ENCODE measurements around the gene PDCD2L. TPM values are rescaled to one million over a fixed set of nuclear protein-coding genes. Genes with fewer than 3 reads are reported as not detected.
A peak's percentile ranks its signal among the peaks of the same experiment; 100 is the strongest.

PDCD2L gene
- polyA plus RNA-seq, 4 donors, result 3.1 to 12.0 (median 6.8) TPM

DNA sequence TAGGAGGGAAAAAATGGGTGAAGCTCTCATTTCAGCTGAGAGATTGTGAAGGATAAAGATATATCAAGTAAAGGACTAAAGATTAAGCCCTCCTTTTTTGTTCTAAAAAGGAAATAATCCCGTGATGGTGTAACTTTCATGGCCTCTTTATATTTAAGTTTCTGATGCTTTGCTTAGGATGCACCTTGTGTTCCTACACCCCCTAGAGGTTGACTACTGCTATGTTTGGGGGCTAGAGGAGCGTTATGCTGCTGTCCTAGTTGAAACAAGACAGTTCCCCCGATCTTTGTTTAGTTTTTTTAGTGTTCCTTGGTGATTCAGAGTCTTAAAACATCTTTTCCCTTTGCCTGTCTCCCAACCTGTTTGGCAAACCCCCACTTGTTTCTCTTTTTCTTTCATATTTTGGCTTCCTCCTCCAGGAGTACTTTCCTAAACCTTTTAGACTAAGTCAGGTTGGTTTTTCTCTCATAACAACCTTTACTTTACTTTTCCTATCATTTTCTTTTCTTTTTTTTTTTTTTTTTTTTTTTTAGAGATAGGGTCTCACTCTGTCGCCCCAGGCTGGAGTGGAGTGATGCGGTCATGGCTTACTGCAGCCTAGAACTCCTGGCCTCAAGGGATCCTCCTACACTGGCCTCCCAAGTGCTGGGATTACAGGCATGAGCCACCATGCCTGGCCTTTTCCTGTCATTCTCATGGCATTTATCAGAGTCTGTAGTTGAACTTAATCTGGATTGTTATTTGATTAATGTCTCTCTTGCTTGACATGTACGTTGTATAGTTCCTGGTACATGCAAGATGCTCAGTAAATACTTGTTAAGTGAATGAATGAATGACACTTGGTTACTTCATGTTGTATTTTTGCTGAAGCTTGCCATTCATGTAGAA, 26.8 kb downstream of the PDCD2L start:
- no peaks in the 10 kb centered on the region for H3K27me3 ChIP-seq (ENCODE audit: control insufficient read depth in 3 of 3, insufficient read depth in 3 of 3, low read length in 3 of 3)
- peaks cover 3 to 33% (median 6%) of the 10 kb centered on the region in 3 donors for H3K36me3 ChIP-seq (ENCODE audit: control insufficient read depth in 3 of 3, insufficient read depth in 2 of 3, low read depth in 1 of 3, low read length in 3 of 3)
- DNase-seq (peak; percentile 48 to 52), FAIRE-seq (no peak)
- no peak overlapping the region for H3K4me3 ChIP-seq (ENCODE audit: low read depth in 1 of 3, low read length in 3 of 3)
- 40 to 41% (median 41%) methylated on average over 6 of the region's 6 CpGs for WGBS, 3 donors
- H3K4me1 ChIP-seq (ENCODE audit: control insufficient read depth in 3 of 3, insufficient read depth in 2 of 3, low read depth in 1 of 3, low read length in 2 of 3), result peaks cover 0 to 13% (median 8%) of the 10 kb centered on the region in 3 donors
- H3K9me3 ChIP-seq (ENCODE audit: control insufficient read depth in 2 of 2, insufficient read depth in 1 of 2, low read depth in 1 of 2, low read length in 1 of 2), result no peaks in the 10 kb centered on the region
- H3K27ac ChIP-seq (ENCODE audit: low read depth in 1 of 3, low read length in 2 of 3), result no peak overlapping the region

DNA sequence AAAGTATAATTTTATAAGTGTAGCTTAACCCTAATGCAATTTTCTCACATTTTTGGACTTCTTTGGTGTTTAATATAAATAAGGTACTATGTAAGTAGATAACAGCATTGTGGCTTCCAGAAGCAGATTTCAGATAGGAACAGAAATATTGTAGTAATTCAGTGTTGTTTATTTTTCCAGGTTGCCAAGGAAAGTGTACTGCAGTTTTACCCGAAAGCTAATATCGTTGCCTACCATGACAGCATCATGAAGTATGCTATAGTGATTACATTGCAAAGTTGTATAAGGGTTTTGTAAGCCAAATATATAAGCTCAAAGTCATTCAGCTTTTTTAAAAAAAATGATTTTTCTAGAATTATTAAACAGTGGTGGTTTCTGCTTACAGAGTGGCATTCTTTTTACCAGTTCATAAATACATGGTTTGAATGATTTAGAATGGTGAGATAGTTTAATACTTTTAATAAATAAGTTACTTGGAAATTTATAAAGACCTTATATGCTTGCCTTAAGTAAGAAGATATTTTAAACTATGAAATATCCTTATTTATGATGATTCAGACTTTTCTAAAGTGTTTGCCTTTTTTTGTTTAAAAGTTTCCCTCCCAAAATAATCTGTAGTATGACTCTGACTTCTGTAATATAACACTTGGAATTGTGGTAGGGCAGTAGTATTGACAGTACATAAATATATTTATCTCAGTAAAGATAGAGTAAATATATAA, 27.6 kb downstream of the PDCD2L start:
- H3K27me3 ChIP-seq (ENCODE audit: control insufficient read depth in 3 of 3, insufficient read depth in 3 of 3, low read length in 3 of 3), result no peaks in the 10 kb centered on the region
- peaks cover 0 to 13% (median 8%) of the 10 kb centered on the region in 3 donors for H3K4me1 ChIP-seq (ENCODE audit: control insufficient read depth in 3 of 3, insufficient read depth in 2 of 3, low read depth in 1 of 3, low read length in 2 of 3)
- FAIRE-seq, result no peak
- H3K9me3 ChIP-seq (ENCODE audit: control insufficient read depth in 2 of 2, insufficient read depth in 1 of 2, low read depth in 1 of 2, low read length in 1 of 2), result no peaks in the 10 kb centered on the region
- no peak for DNase-seq
- no peak overlapping the region for H3K27ac ChIP-seq (ENCODE audit: low read depth in 1 of 3, low read length in 2 of 3)
- no peak overlapping the region for H3K4me3 ChIP-seq (ENCODE audit: low read depth in 1 of 3, low read length in 3 of 3)
- H3K36me3 ChIP-seq (ENCODE audit: control insufficient read depth in 3 of 3, insufficient read depth in 2 of 3, low read depth in 1 of 3, low read length in 3 of 3), result peaks cover 3 to 33% (median 6%) of the 10 kb centered on the region in 3 donors
- 62 to 73% (median 69%) methylated on average over 2 of the region's 2 CpGs for WGBS, 3 donors

DNA sequence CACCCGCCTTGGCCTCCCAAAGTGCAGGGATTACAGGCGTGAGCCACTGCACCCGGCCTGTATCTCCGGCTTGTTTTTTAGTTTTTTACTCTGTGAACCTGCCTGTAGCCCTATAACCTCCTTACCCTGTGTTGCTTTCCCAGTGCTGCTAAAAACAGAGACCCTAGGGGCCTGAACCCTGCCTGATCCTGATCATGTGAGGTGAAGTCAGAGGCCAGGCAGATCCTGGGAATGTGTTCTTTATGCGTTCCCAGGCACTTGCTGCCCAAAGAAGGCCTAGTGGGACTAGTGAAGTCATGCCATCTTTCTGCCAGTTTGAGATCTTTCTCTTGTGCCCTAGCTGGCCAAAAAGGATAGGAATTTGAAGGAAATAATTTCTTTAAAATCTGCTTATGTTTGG, 28.6 kb downstream of the PDCD2L start:
- Histone ChIP-seq H3K9me3 (ENCODE audit: control insufficient read depth in 2 of 2, insufficient read depth in 1 of 2, low read depth in 1 of 2, low read length in 1 of 2) (no peaks in the 10 kb centered on the region), H3K27ac (ENCODE audit: low read depth in 1 of 3, low read length in 2 of 3) (no peak overlapping the region), H3K27me3 (ENCODE audit: control insufficient read depth in 3 of 3, insufficient read depth in 3 of 3, low read length in 3 of 3) (no peaks in the 10 kb centered on the region), H3K4me1 (ENCODE audit: control insufficient read depth in 3 of 3, insufficient read depth in 2 of 3, low read depth in 1 of 3, low read length in 2 of 3) (peaks cover 0 to 13% (median 8%) of the 10 kb centered on the region in 3 donors), H3K4me3 (ENCODE audit: low read depth in 1 of 3, low read length in 3 of 3) (no peak overlapping the region), H3K36me3 (ENCODE audit: control insufficient read depth in 3 of 3, insufficient read depth in 2 of 3, low read depth in 1 of 3, low read length in 3 of 3) (peaks cover 3 to 41% (median 8%) of the 10 kb centered on the region in 3 donors)
- FAIRE-seq, result no peak
- DNase-seq, result no peak
- 84 to 87% (median 84%) methylated on average over 5 of the region's 5 CpGs for WGBS, 3 donors

DNA sequence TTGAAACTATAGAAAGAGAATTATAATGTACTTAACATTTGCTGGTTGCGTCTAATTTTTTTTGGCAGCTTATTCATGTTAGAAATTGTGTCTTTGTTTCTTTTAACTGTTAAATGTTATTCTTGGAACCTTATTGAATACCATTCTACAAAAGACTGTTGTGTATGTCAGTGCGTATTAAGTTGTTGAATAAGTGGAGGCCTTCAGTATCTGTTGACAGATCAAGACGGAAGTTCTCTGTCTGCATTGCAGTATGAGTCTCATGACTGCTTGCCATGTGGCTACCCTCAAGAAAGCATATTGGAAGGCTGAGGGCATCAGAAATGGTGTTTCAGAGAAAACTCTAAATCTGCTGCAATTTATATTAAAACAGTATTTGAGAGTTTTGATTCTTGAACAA, 32.5 kb downstream of the PDCD2L start:
- FAIRE-seq, result no peak
- 90 to 97% (median 91%) methylated on average over 3 of the region's 3 CpGs for WGBS, 3 donors

DNA sequence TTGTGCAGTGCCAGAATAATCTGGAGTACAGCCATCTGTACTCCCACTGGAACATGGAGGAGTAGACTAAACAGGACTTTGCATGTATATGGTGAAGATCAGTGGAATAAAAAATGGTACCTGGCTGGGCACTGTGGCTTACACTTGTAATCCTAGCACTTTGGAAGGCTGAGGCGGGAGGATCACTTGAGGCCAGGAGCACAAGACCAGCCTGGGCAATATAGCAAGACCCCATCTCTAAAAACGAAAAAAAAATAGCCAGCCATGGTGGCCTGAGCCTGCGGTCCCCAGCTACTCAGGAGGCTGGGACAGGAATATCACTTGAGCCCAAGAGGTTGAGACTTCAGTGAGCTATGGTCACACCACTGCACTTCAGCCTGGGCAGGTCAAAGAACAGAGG, 44.0 kb downstream of the PDCD2L start:
- Histone ChIP-seq H3K4me3 (ENCODE audit: low read depth in 1 of 3, low read length in 3 of 3) (no peak overlapping the region), H3K9me3 (ENCODE audit: control insufficient read depth in 2 of 2, insufficient read depth in 1 of 2, low read depth in 1 of 2, low read length in 1 of 2) (no peaks in the 10 kb centered on the region), H3K36me3 (ENCODE audit: control insufficient read depth in 3 of 3, insufficient read depth in 2 of 3, low read depth in 1 of 3, low read length in 3 of 3) (peaks cover 7 to 40% (median 20%) of the 10 kb centered on the region in 3 donors), H3K4me1 (ENCODE audit: control insufficient read depth in 3 of 3, insufficient read depth in 2 of 3, low read depth in 1 of 3, low read length in 2 of 3) (no peaks in the 10 kb centered on the region), H3K27ac (ENCODE audit: low read depth in 1 of 3, low read length in 2 of 3) (no peak overlapping the region), H3K27me3 (ENCODE audit: control insufficient read depth in 3 of 3, insufficient read depth in 3 of 3, low read length in 3 of 3) (no peaks in the 10 kb centered on the region)
- WGBS, 3 donors, result 98 to 100% (median 100%) methylated on average over 3 of the region's 3 CpGs
- DNase-seq (no peak), FAIRE-seq (no peak)

More for the DNA sequence above, 32.5 kb downstream of the PDCD2L start:
- DNase-seq, result no peak
- Histone ChIP-seq H3K27ac (ENCODE audit: low read depth in 1 of 3, low read length in 2 of 3) (no peak overlapping the region), H3K27me3 (ENCODE audit: control insufficient read depth in 3 of 3, insufficient read depth in 3 of 3, low read length in 3 of 3) (no peaks in the 10 kb centered on the region), H3K9me3 (ENCODE audit: control insufficient read depth in 2 of 2, insufficient read depth in 1 of 2, low read depth in 1 of 2, low read length in 1 of 2) (no peaks in the 10 kb centered on the region), H3K36me3 (ENCODE audit: control insufficient read depth in 3 of 3, insufficient read depth in 2 of 3, low read depth in 1 of 3, low read length in 3 of 3) (peaks cover 8 to 55% (median 10%) of the 10 kb centered on the region in 3 donors), H3K4me3 (ENCODE audit: low read depth in 1 of 3, low read length in 3 of 3) (no peak overlapping the region), H3K4me1 (ENCODE audit: control insufficient read depth in 3 of 3, insufficient read depth in 2 of 3, low read depth in 1 of 3, low read length in 2 of 3) (no peaks in the 10 kb centered on the region)

DNA sequence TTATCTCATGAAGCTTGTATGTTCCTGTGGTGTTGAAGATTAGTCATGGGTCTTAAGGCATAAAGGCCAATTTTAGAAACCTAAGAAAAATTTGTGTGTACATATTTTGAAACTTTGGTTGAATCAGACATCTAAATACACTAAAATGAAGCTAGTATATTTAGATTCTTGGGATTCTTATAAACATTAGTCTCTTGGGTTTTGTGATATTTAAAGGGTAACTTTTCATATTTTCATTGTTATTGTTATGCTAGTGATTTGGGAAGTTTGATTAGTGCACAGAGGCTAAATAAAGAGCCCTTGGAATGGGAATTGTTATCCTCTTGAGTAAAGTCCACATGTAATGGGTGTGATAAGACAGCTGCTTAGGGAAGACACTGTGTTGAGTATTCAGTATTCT, 48.5 kb downstream of the PDCD2L start:
- DNase-seq (no peak), FAIRE-seq (no peak)
- Histone ChIP-seq H3K4me1 (ENCODE audit: control insufficient read depth in 3 of 3, insufficient read depth in 2 of 3, low read depth in 1 of 3, low read length in 2 of 3) (no peaks in the 10 kb centered on the region), H3K9me3 (ENCODE audit: control insufficient read depth in 2 of 2, insufficient read depth in 1 of 2, low read depth in 1 of 2, low read length in 1 of 2) (no peaks in the 10 kb centered on the region), H3K27ac (ENCODE audit: low read depth in 1 of 3, low read length in 2 of 3) (no peak overlapping the region), H3K4me3 (ENCODE audit: low read depth in 1 of 3, low read length in 3 of 3) (no peak overlapping the region), H3K27me3 (ENCODE audit: control insufficient read depth in 3 of 3, insufficient read depth in 3 of 3, low read length in 3 of 3) (no peaks in the 10 kb centered on the region), H3K36me3 (ENCODE audit: control insufficient read depth in 3 of 3, insufficient read depth in 2 of 3, low read depth in 1 of 3, low read length in 3 of 3) (peaks cover 4 to 42% (median 13%) of the 10 kb centered on the region in 3 donors)

DNA sequence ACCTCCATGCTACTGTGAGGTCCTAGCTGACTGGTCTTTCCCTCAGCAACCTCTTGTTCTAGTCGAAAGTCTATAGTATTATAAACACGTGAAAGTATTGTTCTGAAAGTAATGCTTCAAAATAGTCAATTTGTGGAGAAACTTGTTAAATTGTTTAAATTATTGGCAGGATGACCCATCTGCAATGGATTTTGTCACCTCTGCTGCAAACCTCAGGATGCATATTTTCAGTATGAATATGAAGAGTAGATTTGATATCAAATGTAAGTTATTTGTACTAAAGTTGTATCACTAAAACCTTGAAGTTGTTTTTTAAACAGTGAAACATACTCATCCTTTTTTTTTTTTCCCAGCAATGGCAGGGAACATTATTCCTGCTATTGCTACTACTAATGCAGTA, 49.9 kb downstream of the PDCD2L start:
- peaks cover 9 to 40% (median 13%) of the 10 kb centered on the region in 3 donors for H3K36me3 ChIP-seq (ENCODE audit: control insufficient read depth in 3 of 3, insufficient read depth in 2 of 3, low read depth in 1 of 3, low read length in 3 of 3)
- H3K27me3 ChIP-seq (ENCODE audit: control insufficient read depth in 3 of 3, insufficient read depth in 3 of 3, low read length in 3 of 3), result no peaks in the 10 kb centered on the region
- 88 to 91% (median 89%) methylated on average over 2 of the region's 2 CpGs for WGBS, 3 donors
- FAIRE-seq (no peak), DNase-seq (no peak)
- H3K9me3 ChIP-seq (ENCODE audit: control insufficient read depth in 2 of 2, insufficient read depth in 1 of 2, low read depth in 1 of 2, low read length in 1 of 2), result no peaks in the 10 kb centered on the region
- no peaks in the 10 kb centered on the region for H3K4me1 ChIP-seq (ENCODE audit: control insufficient read depth in 3 of 3, insufficient read depth in 2 of 3, low read depth in 1 of 3, low read length in 2 of 3)
- no peak overlapping the region for H3K27ac ChIP-seq (ENCODE audit: low read depth in 1 of 3, low read length in 2 of 3)
- H3K4me3 ChIP-seq (ENCODE audit: low read depth in 1 of 3, low read length in 3 of 3), result no peak overlapping the region

DNA sequence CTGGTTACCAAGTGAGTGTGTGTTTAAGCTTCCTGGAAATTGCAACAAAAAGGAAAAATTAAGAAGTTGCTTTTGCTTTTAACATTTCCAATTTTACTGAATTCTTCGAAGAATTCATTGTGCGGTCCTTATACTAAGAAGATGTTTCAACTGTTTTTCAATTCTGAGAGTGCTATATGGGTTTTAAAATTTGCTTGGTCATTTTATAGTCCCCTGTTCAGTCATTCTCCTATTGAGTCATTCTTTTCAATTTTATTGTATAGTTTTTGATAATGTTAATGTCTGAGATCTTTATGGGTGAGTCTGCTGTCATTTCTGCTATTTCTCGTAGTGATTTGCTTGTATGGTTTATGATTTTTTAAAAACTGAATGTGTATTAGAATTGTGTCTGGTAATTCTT, 50.5 kb downstream of the PDCD2L start:
- FAIRE-seq (no peak), DNase-seq (no peak)
- Histone ChIP-seq H3K9me3 (ENCODE audit: control insufficient read depth in 2 of 2, insufficient read depth in 1 of 2, low read depth in 1 of 2, low read length in 1 of 2) (no peaks in the 10 kb centered on the region), H3K27me3 (ENCODE audit: control insufficient read depth in 3 of 3, insufficient read depth in 3 of 3, low read length in 3 of 3) (no peaks in the 10 kb centered on the region), H3K4me1 (ENCODE audit: control insufficient read depth in 3 of 3, insufficient read depth in 2 of 3, low read depth in 1 of 3, low read length in 2 of 3) (no peaks in the 10 kb centered on the region), H3K36me3 (ENCODE audit: control insufficient read depth in 3 of 3, insufficient read depth in 2 of 3, low read depth in 1 of 3, low read length in 3 of 3) (peaks cover 12 to 38% (median 13%) of the 10 kb centered on the region in 3 donors), H3K4me3 (ENCODE audit: low read depth in 1 of 3, low read length in 3 of 3) (no peak overlapping the region), H3K27ac (ENCODE audit: low read depth in 1 of 3, low read length in 2 of 3) (no peak overlapping the region)
- 78 to 95% (median 87%) methylated on average over 3 of the region's 3 CpGs for WGBS, 3 donors

All from small intestine (tissue), 7 donors.